ENCODE data around the gene MSH3. TPM values are rescaled to one million over a fixed set of nuclear protein-coding genes. Genes with fewer than 3 reads are reported as not detected.

The MSH3 gene
- total RNA-seq, 1 donor from 2014 or later, result 8.7 TPM

DNA sequence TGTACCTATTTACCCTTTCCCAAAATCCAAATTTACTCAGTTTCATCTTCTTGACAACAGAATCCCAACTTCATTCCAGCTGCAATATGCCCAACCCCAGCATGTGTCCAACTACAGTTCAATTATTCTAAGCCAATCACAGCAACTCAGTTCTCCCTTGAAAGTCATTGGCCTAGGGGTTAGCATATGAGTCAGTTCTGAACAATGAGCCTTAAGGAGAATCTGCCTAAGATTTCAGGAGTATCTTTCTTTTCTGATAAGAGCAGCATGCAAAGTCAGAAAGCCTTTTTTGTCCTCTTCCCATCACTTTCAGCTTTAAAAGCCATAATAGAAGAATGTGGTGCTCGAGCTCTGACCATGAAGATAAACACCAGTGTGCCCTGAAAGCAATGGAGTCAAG, 261.3 kb downstream of the MSH3 start:
- TF ChIP-seq, protein P1, sequence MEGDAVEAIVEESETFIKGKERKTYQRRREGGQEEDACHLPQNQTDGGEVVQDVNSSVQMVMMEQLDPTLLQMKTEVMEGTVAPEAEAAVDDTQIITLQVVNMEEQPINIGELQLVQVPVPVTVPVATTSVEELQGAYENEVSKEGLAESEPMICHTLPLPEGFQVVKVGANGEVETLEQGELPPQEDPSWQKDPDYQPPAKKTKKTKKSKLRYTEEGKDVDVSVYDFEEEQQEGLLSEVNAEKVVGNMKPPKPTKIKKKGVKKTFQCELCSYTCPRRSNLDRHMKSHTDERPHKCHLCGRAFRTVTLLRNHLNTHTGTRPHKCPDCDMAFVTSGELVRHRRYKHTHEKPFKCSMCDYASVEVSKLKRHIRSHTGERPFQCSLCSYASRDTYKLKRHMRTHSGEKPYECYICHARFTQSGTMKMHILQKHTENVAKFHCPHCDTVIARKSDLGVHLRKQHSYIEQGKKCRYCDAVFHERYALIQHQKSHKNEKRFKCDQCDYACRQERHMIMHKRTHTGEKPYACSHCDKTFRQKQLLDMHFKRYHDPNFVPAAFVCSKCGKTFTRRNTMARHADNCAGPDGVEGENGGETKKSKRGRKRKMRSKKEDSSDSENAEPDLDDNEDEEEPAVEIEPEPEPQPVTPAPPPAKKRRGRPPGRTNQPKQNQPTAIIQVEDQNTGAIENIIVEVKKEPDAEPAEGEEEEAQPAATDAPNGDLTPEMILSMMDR (IDR thresholded peaks at IDR 0.05), result no peak
- H3K4me3 ChIP-seq, result no peak overlapping the region
- intact Hi-C loops (cut with DNase I), result no loop called here
- H3K27me3 ChIP-seq, result no peaks in the 10 kb centered on the region
- H3K9me3 ChIP-seq, result peaks cover 0 to 3% of the 10 kb centered on the region in 2 donors
- no peak overlapping the region for H3K27ac ChIP-seq
- H3K4me1 ChIP-seq, result no peaks in the 10 kb centered on the region
- H3K36me3 ChIP-seq, result no peaks in the 10 kb centered on the region
- DNase-seq (ENCODE audit: low spot score in 2 of 2), result no peak

DNA sequence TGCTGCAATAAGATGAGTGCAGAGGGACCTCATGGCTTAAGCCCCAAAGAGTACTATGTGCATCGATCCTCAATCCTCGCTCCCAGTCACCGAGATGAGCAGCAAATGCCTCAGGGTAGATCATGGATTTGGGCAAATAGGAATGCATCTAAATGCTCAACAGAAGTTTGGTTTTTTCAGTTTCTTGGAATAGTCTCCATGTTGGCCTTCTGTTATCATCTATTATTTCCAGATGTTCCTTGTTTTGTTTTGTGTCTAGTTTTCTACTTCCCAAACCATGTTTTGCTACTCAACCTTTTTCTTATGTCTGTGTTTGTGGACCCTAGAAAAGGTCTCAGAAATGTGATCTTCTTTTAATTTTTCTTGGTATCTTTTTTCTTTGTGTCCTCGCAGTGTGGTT, 262.2 kb downstream of the MSH3 start:
- H3K9me3 ChIP-seq, result peaks cover 0 to 3% of the 10 kb centered on the region in 2 donors
- no peaks in the 10 kb centered on the region for H3K27me3 ChIP-seq
- H3K27ac ChIP-seq, result no peak overlapping the region
- no peaks in the 10 kb centered on the region for H3K4me1 ChIP-seq
- no peaks in the 10 kb centered on the region for H3K36me3 ChIP-seq
- H3K4me3 ChIP-seq, result no peak overlapping the region
- intact Hi-C loops (cut with DNase I), result no loop called here
- no peak for DNase-seq (ENCODE audit: low spot score in 2 of 2)
- TF ChIP-seq, protein P1 (IDR thresholded peaks at IDR 0.05), result no peak

DNA sequence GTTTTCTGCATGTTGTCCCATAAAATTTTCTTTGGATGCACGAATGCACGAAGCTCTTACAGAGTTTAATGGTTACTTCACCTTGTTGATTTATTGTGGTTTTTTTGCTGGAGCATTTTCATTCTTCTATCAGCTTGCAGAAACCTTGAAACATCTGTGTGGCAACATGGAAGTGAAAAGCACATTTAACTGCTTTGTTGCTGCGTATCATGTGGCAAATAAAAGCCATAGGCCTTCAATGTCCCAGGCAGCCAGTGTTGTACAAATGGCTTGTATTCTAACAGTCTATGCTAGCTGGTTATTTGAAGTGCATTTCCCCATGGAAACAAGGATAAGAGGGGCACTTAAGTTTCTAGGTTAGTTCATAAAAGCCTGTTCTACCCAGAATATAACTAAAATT, 263.2 kb downstream of the MSH3 start:
- Histone ChIP-seq H3K4me1 (no peaks in the 10 kb centered on the region), H3K27ac (no peak overlapping the region), H3K36me3 (no peaks in the 10 kb centered on the region), H3K4me3 (no peak overlapping the region), H3K9me3 (no peaks in the 10 kb centered on the region), H3K27me3 (no peaks in the 10 kb centered on the region)
- DNase-seq (ENCODE audit: low spot score in 2 of 2), result no peak
- intact Hi-C loops (cut with DNase I), result no loop called here
- TF ChIP-seq, protein P1 (IDR thresholded peaks at IDR 0.05), result no peak

DNA sequence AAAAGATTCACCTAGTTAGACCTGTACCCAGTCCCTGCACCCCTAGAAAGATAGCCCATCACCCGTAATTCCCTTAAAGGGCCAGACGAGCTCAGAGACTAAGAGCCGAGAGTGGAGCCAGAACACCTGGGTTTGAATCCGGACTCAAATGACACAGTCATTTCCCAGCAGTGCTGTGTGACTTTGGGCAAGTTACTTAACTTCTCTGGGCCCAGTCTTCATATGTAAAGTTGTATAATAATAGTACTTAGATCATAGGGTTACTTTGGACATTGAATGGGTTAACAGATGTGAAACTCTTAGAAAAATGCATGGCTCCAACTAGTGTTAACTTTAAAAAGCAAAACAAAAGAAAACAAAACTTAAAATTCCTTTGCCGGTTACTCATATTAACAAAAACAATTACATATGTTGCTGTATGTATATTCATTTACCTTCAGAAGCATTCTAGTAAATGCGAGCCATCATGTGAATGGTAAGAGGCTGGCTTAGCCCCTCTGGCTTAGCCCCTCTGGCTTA, 265.3 kb downstream of the MSH3 start:
- no peaks in the 10 kb centered on the region for H3K36me3 ChIP-seq
- H3K4me1 ChIP-seq, result no peaks in the 10 kb centered on the region
- intact Hi-C loops (cut with DNase I), result no loop called here
- H3K4me3 ChIP-seq, result no peak overlapping the region
- H3K9me3 ChIP-seq, result no peaks in the 10 kb centered on the region
- no peak overlapping the region for H3K27ac ChIP-seq
- TF ChIP-seq, protein P1 (IDR thresholded peaks at IDR 0.05), result no peak
- H3K27me3 ChIP-seq, result no peaks in the 10 kb centered on the region
- DNase-seq (ENCODE audit: low spot score in 2 of 2), result no peak

DNA sequence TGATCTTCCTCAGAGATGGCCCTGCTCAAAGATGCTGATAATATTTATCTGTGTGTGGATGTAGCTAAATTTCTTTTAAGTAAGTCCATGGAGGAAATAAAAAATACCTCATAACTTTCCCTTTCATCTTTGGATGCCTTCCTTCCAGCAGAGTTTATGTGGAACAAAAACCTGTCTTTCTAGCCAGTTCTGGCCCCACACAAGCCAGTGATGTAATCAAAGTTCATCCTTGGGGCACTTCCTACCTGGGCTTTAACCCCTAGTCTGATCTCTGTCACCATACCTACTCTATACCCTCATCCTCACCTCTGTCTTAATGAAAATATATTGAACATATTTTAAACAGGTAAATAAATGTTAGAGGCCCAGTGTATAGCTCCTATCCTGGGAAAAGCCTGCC, 265.9 kb downstream of the MSH3 start:
- Histone ChIP-seq H3K36me3 (no peaks in the 10 kb centered on the region), H3K27ac (no peak overlapping the region), H3K9me3 (no peaks in the 10 kb centered on the region), H3K4me3 (no peak overlapping the region), H3K4me1 (no peaks in the 10 kb centered on the region), H3K27me3 (no peaks in the 10 kb centered on the region)
- no peak for DNase-seq (ENCODE audit: low spot score in 2 of 2)
- intact Hi-C loops (cut with DNase I), result no loop called here
- TF ChIP-seq, protein P1 (IDR thresholded peaks at IDR 0.05), result no peak

DNA sequence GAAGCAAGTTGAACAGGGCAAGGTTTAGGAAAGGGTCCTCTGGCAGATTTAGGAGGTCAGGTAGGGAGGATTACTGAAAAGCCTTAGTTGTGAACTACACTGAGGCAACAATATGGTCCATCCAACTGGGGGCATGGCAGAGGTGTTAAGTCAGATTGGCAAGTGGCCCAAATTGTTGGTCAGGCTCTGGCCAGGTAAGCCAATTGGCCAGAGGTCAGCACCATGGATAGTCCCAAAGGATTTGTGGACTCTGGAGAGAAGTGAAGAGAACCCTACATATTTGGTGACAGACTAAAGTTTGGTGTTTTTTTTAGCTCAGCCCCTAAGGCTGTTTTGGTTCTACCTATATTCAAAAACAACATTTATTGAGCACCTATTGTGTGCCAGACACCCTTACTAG, 266.6 kb downstream of the MSH3 start:
- TF ChIP-seq, protein P1 (IDR thresholded peaks at IDR 0.05), result no peak
- no peak for DNase-seq (ENCODE audit: low spot score in 2 of 2)
- Histone ChIP-seq H3K9me3 (no peaks in the 10 kb centered on the region), H3K36me3 (no peaks in the 10 kb centered on the region), H3K27me3 (no peaks in the 10 kb centered on the region), H3K4me3 (no peak overlapping the region), H3K4me1 (no peaks in the 10 kb centered on the region), H3K27ac (no peak overlapping the region)
- intact Hi-C loops (cut with DNase I), result no loop called here

Measured in ascending aorta (tissue), 2 donors.